ENCODE data around the gene C1QL3.

The C1QL3 gene

GRCh38 chr10:16477757-16478156 is 43.9 kb downstream of the C1QL3 start:
- DNase-seq, result no peak
- no peaks in the 10 kb centered on the region for H3K36me3 ChIP-seq (replicated peaks)
- TF ChIP-seq CTCF (IDR thresholded peaks at IDR 0.05; ENCODE audit: low read depth, low read length, missing control alignments), result no peak
- in situ Hi-C loops (cut with HindIII; ENCODE audit: low pct_ligation_motif_present, low sequenced_read_pairs), result no loop called here
- no peak overlapping the region for H3K27ac ChIP-seq
- H3K27me3 ChIP-seq (replicated peaks), result no peaks in the 10 kb centered on the region
- H3K4me3 ChIP-seq (ENCODE audit: low read depth, low read length), result no peak overlapping the region

- DNase-seq, result no peak
- Histone ChIP-seq H3K27ac (no peak overlapping the region), H3K27me3 (replicated peaks) (no peaks in the 10 kb centered on the region), H3K4me3 (ENCODE audit: low read depth, low read length) (no peak overlapping the region), H3K36me3 (replicated peaks) (no peaks in the 10 kb centered on the region)
- TF ChIP-seq CTCF (IDR thresholded peaks at IDR 0.05; ENCODE audit: low read depth, low read length, missing control alignments), result no peak
- in situ Hi-C loops (cut with HindIII; ENCODE audit: low pct_ligation_motif_present, low sequenced_read_pairs), result no loop called here
These were observed 48.9 kb downstream of the C1QL3 start for GRCh38 chr10:16472828-16473227.

- Histone ChIP-seq H3K27ac (no peak overlapping the region), H3K27me3 (replicated peaks) (no peaks in the 10 kb centered on the region), H3K36me3 (replicated peaks) (no peaks in the 10 kb centered on the region), H3K4me3 (ENCODE audit: low read depth, low read length) (no peak overlapping the region)
- no peak for TF ChIP-seq CTCF (IDR thresholded peaks at IDR 0.05; ENCODE audit: low read depth, low read length, missing control alignments)
- in situ Hi-C loops (cut with HindIII; ENCODE audit: low pct_ligation_motif_present, low sequenced_read_pairs), result no loop called here
- DNase-seq, result no peak
These were observed 50.9 kb downstream of the C1QL3 start for GRCh38 chr10:16470747-16471146.

GRCh38 chr10:16466001-16466400 is 55.7 kb downstream of the C1QL3 start:
- no peak for DNase-seq
- Histone ChIP-seq H3K36me3 (replicated peaks) (no peaks in the 10 kb centered on the region), H3K4me3 (ENCODE audit: low read depth, low read length) (no peak overlapping the region), H3K27ac (no peak overlapping the region), H3K27me3 (replicated peaks) (no peaks in the 10 kb centered on the region)
- TF ChIP-seq CTCF (IDR thresholded peaks at IDR 0.05; ENCODE audit: low read depth, low read length, missing control alignments), result no peak
- in situ Hi-C loops (cut with HindIII; ENCODE audit: low pct_ligation_motif_present, low sequenced_read_pairs), result no loop called here
